ENCODE results near the gene APOL6. TPM values are rescaled to one million over a fixed set of nuclear protein-coding genes. Genes with fewer than 3 reads are reported as not detected.

The APOL6 gene
- total and polyA plus RNA-seq, 2 experiments from 2014 or later = 2.7 to 19.6 TPM

- WGBS (ENCODE audit: low lambda C conversion rate, missing lambda C conversion rate) = 85% methylated on average over 5 of the region's 5 CpGs
- Histone ChIP-seq H3K9me3 (ENCODE audit: low read depth) (no peaks in the 10 kb centered on the region), H3K4me1 (ENCODE audit: insufficient read depth) (peaks cover 27% of the 10 kb centered on the region), H4K20me1 (ENCODE audit: insufficient read depth, poor library complexity, severe bottlenecking) (no peaks in the 10 kb centered on the region), H3K79me2 (no peaks in the 10 kb centered on the region), H3K9me2 (replicated peaks; ENCODE audit: insufficient read depth) (no peaks in the 10 kb centered on the region), H3K4me2 (no peak overlapping the region), H2AFZ (no peak overlapping the region), H3K4me3 (no peak overlapping the region), H3K27ac (peak overlapping the region; percentile 74), H3K36me3 (replicated peaks; ENCODE audit: insufficient read depth, low read depth) (no peaks in the 10 kb centered on the region), H3K27me3 (no peaks in the 10 kb centered on the region)
- TF ChIP-seq EZH2 (IDR thresholded peaks at IDR 0.05; ENCODE audit: borderline replicate concordance) (no peak), EZH2phosphoT487 (IDR thresholded peaks at IDR 0.05; ENCODE audit: low read depth, severe bottlenecking, unreplicated experiment) (no peak), CTCF (IDR thresholded peaks at IDR 0.05; ENCODE audit: poor library complexity) (no peak)
- no peak for DNase-seq (ENCODE audit: low spot score)
Observed at GRCh38 chr22:35638001-35638400, 10.2 kb upstream of the APOL6 start.

- no peaks in the 10 kb centered on the region for H3K9me2 ChIP-seq (replicated peaks; ENCODE audit: insufficient read depth)
- no peak overlapping the region for H3K4me3 ChIP-seq
- H2AFZ ChIP-seq = peak overlapping the region; percentile 34
- no peak overlapping the region for H3K4me2 ChIP-seq
- no peaks in the 10 kb centered on the region for H3K27me3 ChIP-seq
- WGBS (ENCODE audit: low lambda C conversion rate, missing lambda C conversion rate) = 43% methylated on average over 13 of the region's 13 CpGs
- no peaks in the 10 kb centered on the region for H4K20me1 ChIP-seq (ENCODE audit: insufficient read depth, poor library complexity, severe bottlenecking)
- H3K79me2 ChIP-seq = no peaks in the 10 kb centered on the region
- no peaks in the 10 kb centered on the region for H3K36me3 ChIP-seq (replicated peaks; ENCODE audit: insufficient read depth, low read depth)
- DNase-seq (ENCODE audit: low spot score) = peak; percentile 55
- peak overlapping the region; percentile 85 for H3K27ac ChIP-seq
- H3K9me3 ChIP-seq (ENCODE audit: low read depth) = no peaks in the 10 kb centered on the region
- no peak for TF ChIP-seq EZH2 (IDR thresholded peaks at IDR 0.05; ENCODE audit: borderline replicate concordance)
- TF ChIP-seq CTCF (IDR thresholded peaks at IDR 0.05; ENCODE audit: poor library complexity) = no peak
- no peak for TF ChIP-seq EZH2phosphoT487 (IDR thresholded peaks at IDR 0.05; ENCODE audit: low read depth, severe bottlenecking, unreplicated experiment)
- H3K4me1 ChIP-seq (ENCODE audit: insufficient read depth) = peaks cover 27% of the 10 kb centered on the region
Observed at GRCh38 chr22:35638410-35638809, 9.8 kb upstream of the APOL6 start.

GRCh38 chr22:35641494-35642120 lies 6.6 kb upstream of the APOL6 start:
- Histone ChIP-seq H3K4me1 (ENCODE audit: insufficient read depth) (peaks cover 27% of the 10 kb centered on the region), H3K36me3 (replicated peaks; ENCODE audit: insufficient read depth, low read depth) (no peaks in the 10 kb centered on the region), H4K20me1 (ENCODE audit: insufficient read depth, poor library complexity, severe bottlenecking) (no peaks in the 10 kb centered on the region), H3K4me2 (no peak overlapping the region), H3K4me3 (no peak overlapping the region), H3K79me2 (no peaks in the 10 kb centered on the region), H3K27ac (no peak overlapping the region), H3K27me3 (no peaks in the 10 kb centered on the region), H2AFZ (no peak overlapping the region), H3K9me3 (ENCODE audit: low read depth) (no peaks in the 10 kb centered on the region), H3K9me2 (replicated peaks; ENCODE audit: insufficient read depth) (no peaks in the 10 kb centered on the region)
- TF ChIP-seq EZH2phosphoT487 (IDR thresholded peaks at IDR 0.05; ENCODE audit: low read depth, severe bottlenecking, unreplicated experiment) (no peak), CTCF (IDR thresholded peaks at IDR 0.05; ENCODE audit: poor library complexity) (no peak), EZH2 (IDR thresholded peaks at IDR 0.05; ENCODE audit: borderline replicate concordance) (no peak)
- no peak for DNase-seq (ENCODE audit: low spot score)
- 75% methylated on average over 7 of the region's 7 CpGs for WGBS (ENCODE audit: low lambda C conversion rate, missing lambda C conversion rate)
